ENCODE results near the gene BNC2.

The BNC2 gene

DNA sequence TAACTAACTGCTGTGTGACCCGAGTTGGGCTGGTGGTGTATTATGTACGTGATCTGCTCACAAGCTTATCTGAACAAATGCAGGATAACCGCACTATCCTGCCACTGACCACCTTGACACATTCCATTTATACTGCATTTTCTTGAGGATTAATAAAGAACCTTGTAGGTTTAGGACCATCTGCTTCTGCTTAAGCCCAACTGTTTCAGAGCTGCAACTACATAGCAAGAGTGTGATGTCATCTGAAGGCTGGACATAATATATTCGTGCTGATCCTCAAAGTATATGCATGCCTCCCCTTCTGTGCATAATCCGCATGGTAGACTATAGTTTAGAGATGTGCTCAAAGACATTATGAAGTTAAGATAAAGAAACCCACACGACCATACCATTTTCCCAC, 435.9 kb downstream of the BNC2 start:
- peak; percentile 89 for DNase-seq

- no peak for DNase-seq
Measured at GRCh38 chr9:16433494-16433893, 437.0 kb downstream of the BNC2 start.

DNA sequence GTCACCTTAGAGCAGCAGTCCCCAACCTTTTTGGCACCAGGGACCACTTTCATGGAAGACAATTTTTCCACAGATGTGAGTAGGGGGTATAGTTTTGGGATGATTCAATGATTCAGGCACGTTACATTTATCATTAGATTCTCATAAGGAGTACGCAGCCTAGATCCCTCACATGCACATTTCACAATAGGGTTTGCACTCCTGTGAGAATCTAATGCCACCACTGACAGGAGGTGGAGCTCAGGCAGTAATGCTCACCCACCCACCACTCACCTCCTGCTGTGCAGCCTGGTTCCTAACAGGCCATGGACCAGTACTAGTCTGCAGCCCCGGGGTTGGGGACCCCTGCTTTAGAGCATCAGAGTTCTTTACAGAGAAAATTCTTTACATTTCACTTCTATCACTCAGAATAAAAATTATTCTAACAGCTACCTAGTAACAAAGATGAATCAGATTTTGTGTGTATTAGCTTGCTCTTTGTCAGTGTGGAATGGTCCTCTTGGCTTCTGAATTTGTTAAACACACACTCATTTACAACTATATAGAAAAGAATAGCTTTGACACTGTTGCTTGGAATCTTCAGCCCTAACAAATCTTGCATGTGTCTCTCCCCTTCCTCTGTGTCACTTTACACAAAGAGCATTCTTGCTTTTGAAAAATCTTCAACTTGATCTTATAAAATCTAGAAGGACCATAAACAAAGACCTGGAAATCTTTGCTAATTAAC, 438.6 kb downstream of the BNC2 start:
- DNase-seq = no peak

DNA sequence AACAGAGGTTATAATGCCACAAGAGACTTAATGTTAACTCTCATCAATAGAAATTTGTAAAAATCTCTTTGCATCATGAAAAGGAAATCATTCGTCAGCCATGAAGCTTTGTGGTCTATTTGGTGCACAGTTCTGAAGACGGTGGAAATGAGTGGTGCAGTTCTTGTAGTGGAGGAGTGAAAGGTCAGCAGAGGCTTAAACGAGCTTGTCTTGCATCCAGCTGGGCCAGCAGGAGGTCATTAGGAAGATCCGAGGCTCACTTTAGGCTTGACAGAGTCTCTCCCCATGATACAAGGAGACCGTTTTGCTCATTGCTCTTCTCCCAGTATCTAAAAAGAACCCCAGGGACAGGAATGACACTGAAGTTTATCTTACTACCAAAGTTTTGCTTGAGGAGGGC, 440.8 kb downstream of the BNC2 start:
- no peak for DNase-seq

DNA sequence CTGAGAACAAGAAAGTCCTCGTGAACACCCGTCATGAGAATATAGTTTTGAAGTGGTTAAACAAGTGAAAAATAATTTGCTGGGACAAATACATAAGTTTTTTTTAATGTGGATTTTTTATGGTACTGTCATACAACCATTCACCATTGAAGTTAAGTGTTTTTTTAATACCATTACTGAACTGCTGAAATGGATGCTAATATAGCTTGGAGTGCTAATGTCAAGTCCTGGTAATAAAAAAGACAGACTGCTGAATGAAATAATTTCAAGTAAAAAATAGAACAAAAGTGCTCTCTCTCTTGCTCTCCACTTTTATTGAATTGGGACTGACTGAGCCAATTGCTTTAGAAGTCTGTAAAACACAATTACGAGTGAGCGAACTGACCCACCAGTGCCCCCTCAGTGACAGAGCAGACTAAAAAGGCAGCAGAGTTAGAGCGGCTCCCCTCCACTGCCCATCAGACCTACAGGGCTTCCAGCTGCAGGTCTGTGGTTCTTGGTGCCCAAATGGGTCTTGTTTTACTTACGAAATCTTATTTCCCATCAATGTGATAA, 442.5 kb downstream of the BNC2 start:
- no peak for DNase-seq

GRCh38 chr9:16426716-16427115, 443.8 kb downstream of the BNC2 start:
- peak; percentile 40 for DNase-seq

GRCh38 chr9:16425562-16426231, 444.8 kb downstream of the BNC2 start:
- peak; percentile 73 for DNase-seq

- DNase-seq = no peak
Measured at GRCh38 chr9:16422114-16422513, 448.4 kb downstream of the BNC2 start.

- DNase-seq = peak; percentile 75
Measured at GRCh38 chr9:16421532-16421931, 448.9 kb downstream of the BNC2 start.

DNA sequence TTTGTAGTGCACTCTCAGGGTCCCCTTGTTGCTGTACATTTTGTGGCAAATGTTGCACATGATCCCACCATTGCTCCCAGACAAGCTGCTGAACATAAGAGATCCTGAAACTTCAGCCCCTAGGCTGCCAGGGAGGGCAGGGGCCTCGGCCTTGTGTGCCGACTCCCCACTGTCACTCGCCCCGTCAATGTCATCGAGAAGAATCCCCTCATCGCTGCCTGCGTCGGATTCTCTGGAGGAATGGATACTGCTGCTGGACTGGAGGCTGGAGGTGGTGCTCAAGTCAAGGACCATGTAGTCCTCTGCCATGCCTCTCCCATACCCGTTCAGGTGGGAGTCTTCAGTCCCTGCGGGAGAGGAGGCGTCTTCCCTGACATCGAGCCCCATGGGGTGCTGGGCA, 451.3 kb downstream of the BNC2 start:
- DNase-seq = no peak

DNA sequence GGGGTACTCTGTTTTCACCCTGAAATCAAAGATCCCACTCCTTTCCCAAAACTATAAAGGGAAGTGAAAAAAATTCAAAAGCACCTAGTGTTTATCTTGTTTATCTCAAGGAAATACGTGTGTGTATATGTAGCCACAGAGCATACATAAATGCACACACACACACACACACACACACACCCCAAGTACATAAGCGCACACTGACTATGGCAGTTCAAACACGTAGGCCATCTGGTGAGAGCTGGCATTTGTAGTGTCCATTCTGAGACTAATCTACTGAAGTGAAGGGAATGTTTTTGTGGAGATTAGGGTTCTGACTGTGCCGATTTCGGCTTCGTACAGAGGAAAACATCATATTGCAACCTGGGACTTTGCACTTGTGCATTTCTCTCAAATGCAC, 451.7 kb downstream of the BNC2 start:
- no peak for DNase-seq

- DNase-seq = peak; percentile 55
Measured at GRCh38 chr9:16417749-16418148, 452.7 kb downstream of the BNC2 start.

DNA sequence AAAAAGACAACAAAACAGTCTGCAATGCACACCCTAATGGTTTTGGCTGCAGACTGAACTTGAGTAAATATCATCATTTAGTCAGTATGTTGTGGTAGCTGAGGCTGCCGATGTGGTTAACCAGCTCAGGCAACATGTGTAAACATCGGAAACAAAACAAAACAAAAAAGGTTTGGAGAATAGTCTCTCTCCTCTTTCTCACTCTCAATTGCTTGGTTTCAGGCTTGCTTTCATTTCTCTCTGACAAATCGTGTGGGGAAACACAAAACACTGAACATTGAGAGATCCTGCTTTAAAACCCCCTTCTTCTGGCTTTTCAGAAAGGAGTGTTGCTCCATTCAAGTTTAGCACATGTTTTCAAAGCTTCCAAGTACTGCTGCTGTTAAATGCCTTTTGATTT, 453.3 kb downstream of the BNC2 start:
- DNase-seq = peak; percentile 82

DNA sequence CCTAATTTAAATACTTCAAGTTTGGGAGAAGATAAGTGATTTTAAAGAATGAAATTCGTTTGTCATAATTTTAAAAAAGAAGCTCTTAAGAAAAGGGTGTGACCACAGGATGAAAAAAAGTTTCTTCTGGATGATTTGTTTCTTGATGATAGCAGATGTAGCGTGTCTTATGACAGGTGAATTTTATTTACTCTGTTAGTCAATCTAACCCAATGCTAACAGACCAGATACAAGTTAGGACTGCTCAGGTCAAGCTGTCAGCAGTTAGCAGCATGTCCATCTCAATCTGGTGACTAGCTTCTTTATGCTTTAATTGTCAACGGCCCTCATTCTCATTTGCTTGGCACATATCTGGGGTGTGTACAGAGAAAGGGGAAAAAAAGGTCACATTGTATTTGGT, 456.0 kb downstream of the BNC2 start:
- no peak for DNase-seq

DNA sequence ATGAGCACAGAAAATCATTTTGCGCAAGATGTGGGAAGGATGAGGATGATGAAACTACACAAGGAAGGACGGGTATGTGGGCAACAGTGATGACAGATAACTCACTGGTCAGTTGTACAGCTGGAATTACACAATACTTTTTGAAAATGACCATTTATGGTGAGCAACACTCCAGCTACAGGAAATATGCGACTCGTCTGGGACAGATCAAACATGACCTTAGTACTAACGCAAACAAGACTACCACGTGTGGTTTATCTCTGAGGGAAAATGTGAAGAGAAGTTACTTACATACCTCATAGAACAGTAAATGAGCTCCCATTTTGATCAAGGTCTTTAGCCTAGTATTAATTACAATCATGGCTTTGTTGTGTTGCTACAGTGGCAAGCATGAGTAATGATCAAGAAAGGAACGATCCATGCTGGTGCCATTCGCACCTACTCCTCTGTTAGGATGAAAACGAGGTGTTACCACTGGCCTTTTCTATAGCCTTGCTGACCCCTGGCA, 456.9 kb downstream of the BNC2 start:
- DNase-seq = peak; percentile 88

DNA sequence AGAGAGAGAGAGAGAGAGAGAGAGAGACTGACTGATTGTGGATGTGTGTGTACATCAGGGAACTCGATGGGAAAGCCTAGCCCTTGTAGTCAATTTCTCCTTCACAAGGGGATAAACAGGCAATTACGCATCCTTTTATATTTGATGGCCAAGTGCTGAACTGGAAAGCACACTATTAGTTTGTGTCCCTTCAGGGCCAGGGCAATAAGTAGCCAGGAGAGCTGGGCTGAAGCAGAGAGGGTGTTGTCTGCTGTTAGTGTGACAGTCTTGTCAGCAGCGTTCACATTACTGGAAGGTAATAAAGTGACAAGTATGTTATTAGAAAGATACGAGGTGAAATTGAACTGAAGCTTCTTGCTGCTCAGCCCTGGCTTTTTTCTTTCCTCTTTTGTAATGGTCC, 457.7 kb downstream of the BNC2 start:
- no peak for DNase-seq

DNA sequence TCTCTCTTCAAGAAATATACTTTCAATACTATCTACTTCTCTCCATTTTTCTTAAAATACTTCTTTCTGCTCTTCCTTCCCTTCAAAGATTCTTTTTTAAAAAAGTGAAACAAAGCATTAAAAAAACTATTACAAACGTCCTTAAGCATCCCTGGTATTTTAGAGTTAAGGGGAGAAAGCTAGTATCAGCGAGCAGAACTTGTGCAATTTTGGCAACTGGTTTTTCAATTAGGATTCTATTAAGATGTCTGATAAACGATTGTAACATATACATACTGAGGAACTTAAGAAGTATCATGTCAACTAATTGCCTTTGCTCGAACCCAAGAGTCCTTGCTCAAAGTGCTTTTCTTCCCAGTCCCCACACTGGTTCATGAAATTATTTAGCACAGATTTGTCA, 459.2 kb downstream of the BNC2 start:
- DNase-seq = no peak

- DNase-seq = peak; percentile 81
Measured at GRCh38 chr9:16410601-16411280, 459.7 kb downstream of the BNC2 start.

DNA sequence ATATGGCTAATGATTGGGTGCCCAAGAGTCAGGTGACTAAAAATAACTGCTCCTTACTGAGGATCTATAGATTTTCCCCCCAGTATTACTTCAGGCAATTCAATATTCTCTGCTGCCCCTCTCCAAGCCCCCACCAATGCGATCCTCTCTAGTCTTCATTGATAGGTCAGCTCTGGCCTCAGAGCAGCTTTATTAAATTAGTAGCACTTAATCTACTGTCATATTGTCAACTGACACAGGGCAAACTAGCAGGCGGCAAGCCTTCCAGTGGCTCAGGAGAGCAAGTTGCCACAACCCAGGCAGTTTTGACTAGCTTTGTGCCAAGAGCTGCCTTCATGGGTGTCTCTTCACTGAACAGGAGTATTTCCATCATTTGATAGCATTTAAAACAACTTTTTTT, 462.9 kb downstream of the BNC2 start:
- DNase-seq = no peak

DNA sequence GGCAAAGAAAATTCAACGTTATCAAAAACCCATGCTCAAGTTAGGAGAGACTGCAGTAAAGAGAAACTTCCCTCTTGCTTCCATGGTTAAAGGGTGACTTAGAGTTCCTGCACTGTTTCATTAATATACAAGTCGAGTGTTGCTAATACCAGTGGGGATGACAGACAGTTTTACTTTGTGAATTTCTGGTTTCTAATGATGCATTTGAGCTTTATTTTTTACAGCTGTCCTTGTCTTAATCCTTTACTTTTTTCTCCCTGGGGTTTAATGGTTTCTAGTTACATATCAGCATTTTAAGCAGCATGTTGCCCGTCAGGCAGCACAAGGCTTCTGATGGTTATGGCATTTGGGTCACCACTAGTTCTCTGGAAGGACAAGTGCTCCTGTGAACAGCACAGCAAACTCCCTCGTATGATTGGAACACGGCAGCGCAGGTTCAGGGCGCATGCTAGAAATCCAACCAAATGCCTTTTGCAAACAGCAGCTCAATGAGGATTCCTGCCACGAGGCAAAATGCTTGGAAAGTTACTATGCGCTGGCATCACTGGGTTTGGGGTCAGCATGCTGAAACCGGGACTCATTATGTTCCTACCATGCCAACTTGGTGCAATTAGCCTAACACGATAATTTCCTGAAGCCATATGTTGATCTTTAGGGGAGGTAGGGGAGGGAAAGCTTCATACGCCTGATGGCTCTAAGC, 463.8 kb downstream of the BNC2 start:
- DNase-seq = no peak

GRCh38 chr9:16405421-16405820, 465.0 kb downstream of the BNC2 start:
- no peak for DNase-seq

- DNase-seq = no peak
Measured at GRCh38 chr9:16401701-16402100, 468.8 kb downstream of the BNC2 start.

DNA sequence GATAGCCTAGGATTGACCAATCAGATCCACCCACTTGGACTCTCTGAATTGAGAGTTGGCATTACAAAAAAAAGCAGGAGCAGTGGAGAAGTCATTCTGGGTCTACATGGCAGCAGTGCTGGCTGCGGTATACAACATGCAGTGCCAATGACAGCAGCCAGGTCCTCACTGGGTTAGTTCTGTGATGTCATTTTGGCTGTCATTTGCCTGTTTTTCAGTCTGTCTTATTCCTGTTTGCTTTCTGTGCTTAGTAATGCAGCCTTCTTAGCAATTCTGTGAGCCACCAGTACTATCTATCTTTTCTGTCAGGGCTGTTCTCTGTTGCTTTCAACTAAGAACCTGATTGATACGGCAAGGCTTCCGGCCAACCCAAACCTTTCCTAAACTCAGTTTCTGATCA, 471.8 kb downstream of the BNC2 start:
- no peak for DNase-seq

Measured in fibroblast of skin of right biceps (primary cell).